Subcutaneous abdominal adipose tissue (tissue), 5 donors: Measurements from ENCODE around the gene LRRC63.
"Not testable (repeated sequence)": the region's sequence is repeated elsewhere in the genome, so short reads cannot be mapped to it uniquely, and the experiment has no call there.

Experiments
- H3K27ac ChIP-seq: one replicate; pipeline ENCODE4 v1.7.0; 2013; ENCODE audit warnings: low read depth, mild to moderate bottlenecking, inconsistent platforms, low read length, moderate library complexity
- H3K27me3 ChIP-seq, 5 donors: one replicate each; pipeline ENCODE4 v1.7.0; 2013; ENCODE audit warnings: low read length in 5 of 5, inconsistent platforms in 1 of 5; ENCODE audit not compliant: control insufficient read depth in 5 of 5, insufficient read depth in 4 of 5
- H3K36me3 ChIP-seq, 5 donors: one replicate each; pipeline ENCODE4 v1.7.0; 2013; ENCODE audit warnings: low read length in 5 of 5; ENCODE audit not compliant: control insufficient read depth in 5 of 5, insufficient read depth in 5 of 5
- H3K4me1 ChIP-seq, 5 donors: one replicate each; pipeline ENCODE4 v1.7.0; 2013; ENCODE audit warnings: low read length in 5 of 5, mild to moderate bottlenecking in 3 of 5, moderate library complexity in 1 of 5; ENCODE audit not compliant: control insufficient read depth in 5 of 5, insufficient read depth in 5 of 5
- H3K4me3 ChIP-seq, 5 donors: one replicate each; pipeline ENCODE4 v1.7.0; 2013; ENCODE audit warnings: low read length in 5 of 5, low read depth in 1 of 5
- H3K9ac ChIP-seq, 5 donors: one replicate each; pipeline ENCODE4 v1.7.0; 2013; ENCODE audit warnings: low read length in 5 of 5, mild to moderate bottlenecking in 4 of 5, moderate library complexity in 3 of 5
- H3K9me3 ChIP-seq, 5 donors: one replicate each; pipeline ENCODE4 v1.7.0; 2013; ENCODE audit warnings: low read length in 5 of 5; ENCODE audit not compliant: control insufficient read depth in 5 of 5
- donor health status: healthy.
- donor health status: healthy.
- donor health status: healthy.
- donor health status: healthy.
- donor health status: healthy.

LRRC63 gene

GRCh38 chr13:46220234-46220633 is 8.5 kb downstream of the LRRC63 start:
- not testable (repeated sequence) for H3K4me3 ChIP-seq, H3K27me3 ChIP-seq, H3K4me1 ChIP-seq, H3K27ac ChIP-seq, H3K36me3 ChIP-seq, H3K9me3 ChIP-seq, H3K9ac ChIP-seq

GRCh38 chr13:46229251-46229650 is 17.5 kb downstream of the LRRC63 start:
- Histone ChIP-seq H3K27ac (no peak overlapping the region), H3K9me3 (peaks cover 0 to 12% (median 0%) of the 10 kb centered on the region in 5 donors), H3K27me3 (no peaks in the 10 kb centered on the region), H3K36me3 (no peaks in the 10 kb centered on the region), H3K4me1 (no peaks in the 10 kb centered on the region), H3K9ac (no peak overlapping the region), H3K4me3 (no peak overlapping the region)

- Histone ChIP-seq H3K27ac (no peak overlapping the region), H3K36me3 (no peaks in the 10 kb centered on the region), H3K27me3 (no peaks in the 10 kb centered on the region), H3K9ac (no peak overlapping the region), H3K9me3 (peaks cover 6 to 29% (median 13%) of the 10 kb centered on the region in 5 donors), H3K4me1 (no peaks in the 10 kb centered on the region), H3K4me3 (no peak overlapping the region)
These were observed 20.6 kb downstream of the LRRC63 start for GRCh38 chr13:46232281-46232680.

- Histone ChIP-seq H3K4me1 (no peaks in the 10 kb centered on the region), H3K4me3 (no peak overlapping the region), H3K27me3 (no peaks in the 10 kb centered on the region), H3K9ac (no peak overlapping the region), H3K9me3 (peaks cover 6 to 22% (median 13%) of the 10 kb centered on the region in 5 donors), H3K27ac (no peak overlapping the region), H3K36me3 (no peaks in the 10 kb centered on the region)
These were observed 23.6 kb downstream of the LRRC63 start for GRCh38 chr13:46235286-46235685.

GRCh38 chr13:46265292-46265691 is 53.6 kb downstream of the LRRC63 start:
- H3K4me1 ChIP-seq: no peaks in the 10 kb centered on the region
- no peak overlapping the region for H3K9ac ChIP-seq
- peaks cover 0 to 3% (median 0%) of the 10 kb centered on the region in 5 donors for H3K27me3 ChIP-seq
- no peaks in the 10 kb centered on the region for H3K9me3 ChIP-seq
- no peak overlapping the region for H3K4me3 ChIP-seq
- no peaks in the 10 kb centered on the region for H3K36me3 ChIP-seq
- no peak overlapping the region for H3K27ac ChIP-seq

GRCh38 chr13:46267166-46267565 is 55.4 kb downstream of the LRRC63 start:
- no peaks in the 10 kb centered on the region for H3K36me3 ChIP-seq
- H3K4me3 ChIP-seq: no peak overlapping the region
- H3K9ac ChIP-seq: no peak overlapping the region
- no peak overlapping the region for H3K27ac ChIP-seq
- peaks cover 0 to 3% (median 0%) of the 10 kb centered on the region in 5 donors for H3K27me3 ChIP-seq
- H3K9me3 ChIP-seq: no peaks in the 10 kb centered on the region
- H3K4me1 ChIP-seq: no peaks in the 10 kb centered on the region

GRCh38 chr13:46270416-46270815 is 58.7 kb downstream of the LRRC63 start:
- H3K4me1 ChIP-seq: no peaks in the 10 kb centered on the region
- no peak overlapping the region for H3K27ac ChIP-seq
- no peaks in the 10 kb centered on the region for H3K36me3 ChIP-seq
- no peak overlapping the region for H3K4me3 ChIP-seq
- H3K27me3 ChIP-seq: no peaks in the 10 kb centered on the region
- no peak overlapping the region for H3K9ac ChIP-seq
- no peaks in the 10 kb centered on the region for H3K9me3 ChIP-seq

GRCh38 chr13:46274094-46274698 is 62.5 kb downstream of the LRRC63 start:
- no peaks in the 10 kb centered on the region for H3K4me1 ChIP-seq
- no peak overlapping the region for H3K9ac ChIP-seq
- H3K36me3 ChIP-seq: no peaks in the 10 kb centered on the region
- H3K9me3 ChIP-seq: no peaks in the 10 kb centered on the region
- no peak overlapping the region for H3K4me3 ChIP-seq
- H3K27me3 ChIP-seq: no peaks in the 10 kb centered on the region
- no peak overlapping the region for H3K27ac ChIP-seq

- Histone ChIP-seq H3K27ac (no peak overlapping the region), H3K9ac (no peak overlapping the region)
These were observed 66.7 kb downstream of the LRRC63 start for GRCh38 chr13:46278474-46278873.

GRCh38 chr13:46281779-46282178 is 70.1 kb downstream of the LRRC63 start:
- no peak overlapping the region for H3K27ac ChIP-seq
- H3K9ac ChIP-seq: no peak overlapping the region
- H3K36me3 ChIP-seq: no peaks in the 10 kb centered on the region
- H3K4me3 ChIP-seq: no peak overlapping the region
- no peaks in the 10 kb centered on the region for H3K9me3 ChIP-seq
- H3K27me3 ChIP-seq: no peaks in the 10 kb centered on the region
- H3K4me1 ChIP-seq: no peaks in the 10 kb centered on the region

More at GRCh38 chr13:46278474-46278873, 66.7 kb downstream of the LRRC63 start:
- Histone ChIP-seq H3K27me3 (no peaks in the 10 kb centered on the region), H3K4me3 (no peak overlapping the region), H3K36me3 (no peaks in the 10 kb centered on the region), H3K4me1 (no peaks in the 10 kb centered on the region), H3K9me3 (no peaks in the 10 kb centered on the region)
